Measurements from ENCODE around the gene ARSA.
"Not testable (repeated sequence)": the region's sequence is repeated elsewhere in the genome, so short reads cannot be mapped to it uniquely, and the experiment has no call there.

ARSA gene

DNA sequence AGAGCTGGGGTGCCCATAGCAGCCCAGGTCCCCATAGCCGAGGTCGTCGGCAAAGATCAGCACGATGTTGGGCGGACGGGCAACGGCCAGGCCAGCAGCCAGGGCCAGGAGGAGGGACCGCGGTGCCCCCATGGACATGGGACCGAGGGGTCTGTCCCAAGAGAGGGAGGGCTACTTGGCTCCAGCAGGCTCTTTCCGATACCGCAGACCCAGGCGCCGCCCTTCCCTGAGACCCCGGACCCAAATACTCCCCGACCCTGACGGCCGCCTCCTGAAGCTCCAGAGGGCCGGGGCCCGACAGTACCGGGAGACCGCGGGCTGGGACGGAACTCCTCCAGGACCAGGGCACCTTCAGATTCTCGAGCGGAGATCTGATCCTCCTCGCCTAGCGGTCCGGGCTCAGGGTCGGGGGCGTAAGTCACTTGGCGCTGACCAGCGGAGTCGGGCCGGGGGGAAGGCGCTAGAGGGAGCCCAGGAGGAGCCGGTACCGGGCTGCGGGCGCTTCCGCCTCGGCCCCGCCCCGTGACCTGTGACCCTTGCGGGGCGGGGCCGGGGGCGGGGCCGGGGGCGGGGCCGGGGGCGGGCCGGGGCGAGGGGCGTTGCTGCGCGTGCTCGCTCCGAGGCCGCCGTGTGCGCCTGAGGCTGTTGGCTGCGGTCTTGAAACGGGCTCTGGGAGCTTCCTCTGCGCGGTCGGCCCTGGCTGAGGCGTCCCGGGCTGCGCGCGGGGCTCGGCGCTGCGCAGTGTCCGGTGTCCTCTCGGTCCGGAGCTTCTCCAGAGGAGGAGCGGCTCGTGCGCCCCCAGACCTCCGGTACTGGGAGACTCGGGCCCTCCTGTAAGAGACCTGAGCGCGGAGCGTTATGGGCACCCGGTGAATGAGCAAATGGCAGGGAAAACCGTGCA is at the start of gene ARSA:
TSS of gene ARSA (minus strand) at position 511 of the 901 bp plus-strand sequence. CDS start at position 138, 373 bp downstream.
- DNase-seq (ENCODE audit: low spot score), result peak; percentile 74

DNA sequence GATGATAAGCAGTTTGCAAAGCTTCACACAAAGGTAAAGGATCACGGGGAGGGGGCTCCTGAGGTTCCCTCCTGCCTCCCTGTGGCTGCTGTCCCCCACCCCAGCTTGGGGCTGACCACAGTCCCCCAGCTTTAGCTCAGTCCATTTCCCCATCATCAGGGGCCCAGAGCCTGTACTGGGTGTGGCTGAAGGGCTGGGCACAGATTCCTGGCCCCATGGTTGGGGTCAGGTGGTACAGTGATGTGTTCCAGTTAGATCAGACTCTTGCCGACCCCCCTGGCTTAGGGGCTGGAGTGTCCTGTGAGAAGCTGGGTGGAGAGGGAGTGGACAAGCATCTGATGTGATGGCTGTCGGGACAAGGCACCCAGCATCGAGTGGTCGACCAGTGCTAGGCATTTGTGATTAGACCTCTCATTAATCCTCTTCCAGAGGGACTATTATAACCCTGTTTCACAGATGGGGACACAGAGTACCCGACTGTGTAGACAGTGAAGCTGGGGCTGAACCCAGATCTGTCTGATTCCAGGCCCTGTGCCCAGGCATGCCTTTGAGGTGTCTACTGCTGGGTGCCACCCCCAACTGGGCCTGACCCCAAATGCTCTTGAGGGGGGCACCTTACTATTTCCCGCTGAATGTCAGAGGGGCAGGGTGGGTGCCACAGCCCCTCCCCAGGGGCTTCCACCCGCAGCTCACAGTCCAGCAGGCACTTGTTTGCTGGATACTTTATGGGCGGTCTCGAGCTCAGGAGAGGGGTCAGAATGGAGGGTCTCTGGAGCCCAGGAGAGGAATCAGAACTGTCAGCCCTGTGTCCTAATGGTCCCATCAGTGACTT is 48.9 kb upstream of the ARSA start:
- DNase-seq (ENCODE audit: low spot score), result no peak

DNA sequence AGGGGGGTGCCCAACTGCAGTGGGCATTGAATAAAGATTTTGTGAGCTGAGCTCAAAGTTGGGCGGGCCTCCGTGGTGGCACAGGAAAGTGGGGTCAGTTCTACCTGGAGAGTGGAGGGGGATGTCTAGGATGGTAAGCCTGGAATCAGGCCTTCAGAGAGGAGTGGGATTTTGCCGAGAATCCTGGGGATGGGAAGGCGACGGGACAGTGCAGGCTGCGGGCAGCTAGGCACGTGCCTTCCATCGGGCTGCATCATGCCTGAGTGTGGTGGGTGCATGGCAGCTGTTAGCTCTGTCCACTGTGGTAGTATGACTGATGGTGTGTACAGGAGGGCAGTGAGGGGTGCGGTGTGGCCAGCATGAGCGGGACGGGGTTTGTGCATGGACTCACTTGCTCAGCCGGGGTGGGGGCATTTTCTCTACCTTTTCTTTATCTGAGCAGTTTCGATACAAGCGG is 48.3 kb upstream of the ARSA start:
- no peak for DNase-seq (ENCODE audit: low spot score)

DNA sequence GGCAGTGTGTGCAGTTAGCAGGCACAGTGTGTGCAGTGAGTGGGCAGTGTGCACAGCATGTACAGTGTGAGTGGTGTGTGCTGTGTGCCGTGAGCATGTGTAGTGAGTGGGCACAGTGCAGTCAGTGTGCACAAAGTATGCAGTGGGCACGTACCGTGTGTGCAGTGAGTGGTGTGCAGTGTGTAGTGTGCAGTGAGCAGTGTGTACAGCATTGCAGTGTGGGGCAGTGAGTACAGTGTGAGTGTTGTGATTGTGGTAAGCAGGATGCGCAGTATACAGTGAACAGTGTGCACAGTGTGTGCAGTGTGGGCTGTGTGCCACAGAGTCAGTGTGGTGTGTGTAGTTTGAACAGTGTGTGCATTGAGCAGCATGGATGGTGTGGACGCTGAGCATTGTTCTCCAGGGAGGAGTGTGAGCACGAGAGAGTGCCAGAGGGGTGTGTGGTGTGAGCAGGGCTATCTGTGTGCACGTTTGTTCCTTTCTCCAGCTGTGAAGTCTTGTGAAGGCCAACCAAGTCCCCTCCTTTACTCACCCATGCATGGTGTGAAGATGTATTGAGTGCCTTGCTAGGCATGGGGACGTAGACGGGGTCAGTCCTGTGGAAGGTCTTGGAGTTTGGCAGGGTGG is 47.7 kb upstream of the ARSA start:
- DNase-seq (ENCODE audit: low spot score), result no peak

DNA sequence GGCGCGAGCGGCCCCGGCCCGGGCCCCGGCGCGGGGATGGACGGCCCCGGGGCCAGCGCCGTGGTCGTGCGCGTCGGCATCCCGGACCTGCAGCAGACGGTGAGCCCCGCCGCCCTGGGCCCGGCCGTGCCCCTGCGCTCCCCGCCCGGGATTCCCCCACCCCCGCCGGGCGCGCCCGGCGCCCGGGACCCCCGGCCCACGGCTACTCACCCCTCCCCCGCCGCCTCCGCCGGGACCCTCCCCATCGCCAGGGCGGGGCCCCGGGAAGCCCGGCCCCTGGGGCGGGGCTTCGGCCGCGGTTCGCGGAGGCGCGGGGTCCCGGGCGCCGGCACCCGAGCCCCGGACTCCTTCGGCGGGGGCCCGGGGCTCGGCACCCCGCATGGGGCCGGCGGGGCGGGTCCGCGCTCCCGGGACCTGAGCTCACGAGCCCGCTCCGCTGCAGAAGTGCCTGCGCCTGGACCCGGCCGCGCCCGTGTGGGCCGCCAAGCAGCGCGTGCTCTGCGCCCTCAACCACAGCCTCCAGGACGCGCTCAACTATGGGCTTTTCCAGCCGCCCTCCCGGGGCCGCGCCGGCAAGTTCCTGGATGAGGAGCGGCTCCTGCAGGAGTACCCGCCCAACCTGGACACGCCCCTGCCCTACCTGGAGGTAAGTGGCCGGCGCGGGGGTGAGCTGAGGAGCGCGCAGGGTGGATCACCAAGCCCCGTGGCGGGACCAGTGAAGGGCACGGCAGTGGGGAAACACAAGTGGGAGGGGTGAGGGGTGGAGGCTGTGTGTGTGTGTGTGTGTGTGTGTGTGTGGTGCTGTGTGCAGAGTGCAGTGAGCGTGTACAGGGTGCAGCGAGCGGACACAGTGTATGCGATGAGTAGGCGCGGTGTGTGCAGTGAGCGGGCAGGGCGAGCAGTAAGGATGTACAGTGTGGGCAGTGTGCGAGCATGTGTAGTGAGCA is 46.9 kb upstream of the ARSA start:
- no peak for DNase-seq (ENCODE audit: low spot score)

DNA sequence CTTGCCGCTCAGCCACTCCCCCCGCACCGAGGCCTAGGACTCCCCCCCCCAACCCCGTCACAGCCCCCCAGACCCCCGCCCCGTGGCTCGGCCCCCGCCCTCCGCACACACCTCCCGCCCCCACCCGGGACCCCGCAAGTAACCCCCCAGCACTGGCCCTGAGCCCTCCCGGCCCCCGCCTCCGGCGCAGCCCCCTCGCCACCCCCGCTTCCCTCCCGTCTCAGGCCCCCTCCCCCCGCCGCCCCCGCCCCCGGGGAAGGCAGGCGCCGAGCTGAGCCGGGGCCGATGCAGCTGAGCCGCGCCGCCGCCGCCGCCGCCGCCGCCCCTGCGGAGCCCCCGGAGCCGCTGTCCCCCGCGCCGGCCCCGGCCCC is 46.2 kb upstream of the ARSA start:
- no peak for DNase-seq (ENCODE audit: low spot score)

DNA sequence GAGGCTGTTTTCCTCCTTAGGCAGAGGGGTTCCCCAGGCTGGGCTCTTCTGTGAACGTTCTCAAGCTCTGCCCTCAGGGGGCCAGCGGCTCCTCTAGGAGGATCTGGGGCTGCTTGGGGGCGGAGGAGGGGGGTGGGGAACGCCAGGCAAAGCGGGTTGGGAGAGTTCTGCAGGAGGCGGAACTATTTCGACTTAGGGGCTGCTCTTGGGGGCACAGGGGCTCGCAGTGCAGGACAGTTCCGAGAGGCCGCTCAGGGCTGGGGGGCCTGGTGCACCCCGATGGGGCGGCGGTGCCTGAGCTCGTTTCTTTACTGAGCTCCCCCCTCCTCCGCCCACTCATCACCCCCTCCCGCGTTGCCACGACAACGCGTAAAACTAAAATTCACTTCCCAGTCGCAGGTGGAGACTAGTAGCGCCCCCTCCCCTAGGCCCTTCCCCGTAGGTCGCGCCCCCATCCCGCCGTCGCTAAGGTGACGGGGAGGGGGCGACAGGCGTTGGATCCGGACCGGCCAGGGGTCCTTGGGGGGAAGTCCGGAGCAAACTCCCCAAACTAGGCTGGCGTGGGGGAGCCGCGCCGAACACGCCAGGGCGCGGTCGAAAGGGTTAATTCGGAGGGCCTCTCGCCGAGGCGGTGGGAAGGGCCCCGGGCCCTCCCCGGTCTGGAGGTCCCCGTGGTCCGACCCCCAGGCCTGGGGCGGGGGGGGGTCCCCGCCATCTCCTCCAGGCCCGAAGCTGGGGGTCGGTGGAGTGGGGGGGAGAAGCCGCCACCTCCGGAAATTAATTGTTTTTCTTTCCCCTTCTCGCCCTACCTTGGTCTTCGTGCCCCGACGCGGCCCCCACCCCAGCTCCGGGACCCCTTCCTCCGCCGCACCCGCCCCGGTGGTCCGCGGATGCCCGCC is 45.5 kb upstream of the ARSA start:
- no peak for DNase-seq (ENCODE audit: low spot score)

DNA sequence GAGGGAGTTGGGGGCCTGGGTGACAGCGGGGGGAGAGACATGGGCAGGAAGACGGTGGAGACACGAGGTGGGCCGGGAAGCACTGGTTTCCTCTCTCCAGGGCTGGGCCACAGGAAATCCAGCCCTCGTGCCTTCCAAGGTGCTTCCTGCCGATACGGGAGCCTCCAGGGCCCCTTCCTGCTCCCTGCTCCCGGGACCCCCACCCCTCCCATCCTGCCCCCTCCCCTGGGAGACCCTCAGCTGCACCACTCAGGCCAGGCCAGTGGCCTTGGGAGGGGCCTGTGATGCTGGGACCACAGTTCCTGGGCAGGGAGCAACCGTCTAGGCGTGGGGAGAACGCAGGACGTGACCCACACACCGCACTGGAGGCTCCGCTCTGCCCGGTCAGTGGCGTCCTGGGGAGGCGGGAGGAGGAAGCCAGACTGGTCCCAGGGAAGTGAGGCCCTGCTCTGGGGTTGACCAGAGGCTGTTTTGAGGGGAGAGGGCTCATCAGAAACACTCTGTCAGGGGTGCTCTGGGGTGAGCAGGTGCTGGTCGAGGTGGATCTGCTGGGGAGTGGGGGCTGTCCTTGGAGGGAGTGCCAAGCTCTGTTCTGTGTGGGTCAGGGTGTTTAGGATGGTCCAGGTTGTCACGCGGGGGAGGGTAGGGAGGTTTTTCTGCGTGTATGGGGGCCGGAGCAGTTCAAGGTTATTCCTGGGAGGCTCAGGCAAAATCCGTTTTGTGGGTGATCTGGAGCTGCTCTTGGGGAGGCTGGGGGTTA is 44.7 kb upstream of the ARSA start, which contains the start of gene SHANK3:
TSS of gene SHANK3 (plus strand) at position 353 of the 760 bp plus-strand sequence.
- no peak for DNase-seq (ENCODE audit: low spot score)

DNA sequence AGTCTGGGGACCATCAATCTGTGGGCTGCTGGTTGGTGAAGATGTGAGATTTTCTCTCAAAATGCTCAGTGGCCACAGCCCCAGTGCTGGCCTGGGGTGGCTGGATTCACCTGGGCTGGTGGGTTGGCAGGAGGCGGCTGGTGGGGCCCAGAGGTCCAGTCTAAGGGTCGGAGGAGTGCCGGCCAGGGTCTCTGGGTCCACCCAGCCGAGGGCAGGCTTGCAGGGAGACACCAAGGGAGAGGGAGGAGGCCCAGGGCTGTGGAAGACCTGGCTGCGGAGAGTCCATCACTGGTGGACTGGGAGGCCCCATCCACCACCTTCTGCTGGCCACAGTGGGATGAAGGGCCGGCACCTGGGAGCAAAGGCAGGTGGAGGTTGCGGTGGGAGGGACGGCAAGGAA is 44.1 kb upstream of the ARSA start:
- DNase-seq (ENCODE audit: low spot score), result no peak

DNA sequence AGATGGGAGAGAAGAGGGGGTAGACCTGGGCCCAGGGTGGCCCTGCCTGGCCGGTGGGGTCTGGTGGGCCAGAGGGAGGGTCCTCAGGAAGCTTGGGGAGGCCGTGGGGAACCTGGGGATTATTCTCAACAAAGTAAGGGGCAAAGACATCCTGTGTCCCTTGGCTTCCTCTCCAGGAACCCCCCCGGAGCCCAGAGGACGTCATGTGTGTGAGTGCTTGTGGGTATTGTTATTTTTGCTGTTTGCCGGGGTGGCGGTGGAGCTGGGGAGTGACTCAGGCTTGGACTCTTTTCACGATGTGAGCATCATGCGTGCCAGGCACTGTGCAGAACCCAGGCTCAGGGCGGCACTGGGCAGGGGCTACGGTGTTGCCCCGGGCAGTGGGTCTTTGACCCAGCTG is 43.7 kb upstream of the ARSA start:
- no peak for DNase-seq (ENCODE audit: low spot score)

DNA sequence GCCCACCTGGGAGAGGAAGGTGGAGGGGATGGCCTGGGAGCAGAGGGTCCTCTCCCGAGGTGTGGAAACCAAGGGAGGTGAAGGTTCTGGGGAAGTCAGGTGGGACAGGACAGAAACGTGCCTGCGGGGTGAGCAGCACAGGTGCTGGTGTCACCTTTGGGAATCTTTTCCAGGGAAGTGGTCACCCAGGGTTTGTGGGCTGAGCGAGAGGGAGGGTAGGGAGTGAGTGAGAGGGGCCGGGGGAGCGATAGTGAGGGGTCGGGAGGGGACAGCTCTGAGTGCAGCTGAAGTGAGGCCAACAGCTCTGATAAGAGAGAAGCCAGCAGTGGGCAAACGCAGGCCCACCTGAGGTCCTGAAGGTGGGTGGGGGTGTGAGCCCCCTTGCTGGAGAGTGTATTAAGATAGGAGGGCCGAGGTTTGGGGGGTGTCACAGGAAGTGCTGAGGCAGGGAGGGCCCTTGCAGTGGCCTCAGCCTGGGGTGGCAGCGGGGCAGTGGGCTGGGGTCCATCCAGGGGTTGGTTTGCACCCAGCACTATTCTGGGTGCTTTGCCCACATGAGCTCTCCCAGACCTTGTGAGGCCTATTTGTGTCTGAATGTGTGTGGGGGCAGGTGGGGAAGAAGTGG is 43.1 kb upstream of the ARSA start:
- no peak for DNase-seq (ENCODE audit: low spot score)

DNA sequence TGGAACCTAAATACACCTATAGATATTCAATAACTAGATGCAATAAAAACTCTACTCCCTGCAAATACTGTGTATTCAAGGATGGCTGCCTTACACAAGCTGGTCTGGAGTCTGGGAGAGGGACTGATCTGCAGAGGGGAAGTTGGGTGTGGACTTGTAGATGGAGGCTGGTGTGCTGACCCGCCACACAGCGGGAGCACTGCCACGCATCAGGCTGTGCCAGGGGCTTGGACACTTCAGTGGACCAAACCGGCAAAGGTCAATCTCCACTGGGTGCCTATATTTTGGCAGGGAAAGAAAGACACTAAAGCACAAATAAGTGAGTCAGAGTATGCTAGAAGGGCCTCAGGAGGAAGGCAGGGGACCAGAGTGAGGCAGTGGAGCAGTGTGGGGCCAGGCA is 42.6 kb upstream of the ARSA start:
- no peak for DNase-seq (ENCODE audit: low spot score)

DNA sequence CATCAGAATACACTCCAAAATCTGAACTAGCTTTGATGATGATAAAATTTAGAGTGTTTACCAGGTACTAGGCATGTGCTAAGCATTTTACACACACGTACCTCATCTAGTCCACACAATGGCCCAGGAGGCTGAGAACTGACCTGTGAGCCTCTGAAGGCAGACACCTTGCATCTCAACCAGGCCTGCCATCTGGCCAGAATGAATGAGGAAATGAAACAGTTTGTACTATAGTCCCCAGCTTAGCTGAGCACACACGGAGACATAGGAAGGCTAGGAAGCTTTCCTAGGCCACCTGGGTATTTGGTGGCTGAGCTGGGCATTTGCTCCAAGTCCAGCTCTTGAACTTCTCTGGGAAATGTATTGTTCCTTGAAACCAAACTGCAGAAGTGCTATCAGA is 37.8 kb upstream of the ARSA start:
- no peak for DNase-seq (ENCODE audit: low spot score)

DNA sequence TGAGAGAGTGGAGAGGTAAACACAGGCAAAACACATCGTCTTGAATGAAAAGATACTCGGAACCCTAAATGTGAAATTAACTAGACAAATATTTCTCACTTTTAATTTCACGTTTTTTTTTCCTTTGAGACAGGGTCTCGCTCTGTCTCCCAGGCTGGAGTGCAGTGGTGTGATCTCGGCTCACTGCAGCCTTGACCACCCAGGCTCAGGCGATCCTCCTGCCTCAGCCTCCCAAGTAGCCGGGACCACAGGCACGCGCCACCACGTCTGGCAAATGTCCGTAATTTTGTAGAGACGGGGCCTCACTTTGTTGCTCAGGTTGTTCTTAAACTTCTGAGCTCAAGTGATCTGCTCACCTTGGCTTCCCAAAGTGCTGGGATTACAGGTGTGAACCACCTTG is 37.3 kb upstream of the ARSA start:
- no peak for DNase-seq (ENCODE audit: low spot score)

DNA sequence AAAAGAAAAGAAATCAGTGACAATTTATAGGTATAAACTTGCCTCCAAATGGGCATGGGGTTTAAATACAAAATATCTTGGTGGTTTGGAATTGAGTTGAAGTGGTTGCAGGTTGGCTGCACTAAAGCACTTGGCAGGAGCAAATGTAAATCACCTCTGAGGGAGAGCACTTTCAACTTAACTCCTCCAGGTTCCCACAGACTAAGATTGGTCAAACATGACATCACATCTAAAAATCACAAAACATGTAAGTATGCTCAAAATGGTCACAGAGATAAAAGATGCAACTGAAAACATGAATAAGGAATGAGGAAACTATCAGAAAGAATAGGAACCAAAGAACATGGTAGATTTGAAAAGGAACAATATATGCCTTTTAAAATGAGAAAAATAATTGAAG is 32.4 kb upstream of the ARSA start:
- no peak for DNase-seq (ENCODE audit: low spot score)

DNA sequence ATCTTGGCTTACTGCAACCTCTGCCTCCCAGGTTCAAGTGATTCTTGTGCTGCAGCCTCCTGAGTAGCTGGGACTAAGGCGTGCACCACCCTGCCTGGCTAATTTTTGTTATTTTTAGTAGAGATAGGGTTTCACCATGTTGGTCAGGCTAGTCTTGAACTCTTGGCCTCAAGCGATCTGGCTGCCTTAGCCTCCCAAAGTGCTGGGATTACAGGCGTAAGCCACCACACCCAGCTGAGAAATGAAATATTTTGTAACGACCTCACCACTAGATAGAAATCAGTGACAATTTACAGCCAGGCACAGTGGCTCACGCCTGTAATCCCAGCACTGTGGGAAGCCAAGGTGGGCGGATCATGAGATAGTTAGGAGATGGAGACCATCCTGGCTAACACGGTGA is 31.8 kb upstream of the ARSA start:
- DNase-seq (ENCODE audit: low spot score), result not testable (repeated sequence)

DNA sequence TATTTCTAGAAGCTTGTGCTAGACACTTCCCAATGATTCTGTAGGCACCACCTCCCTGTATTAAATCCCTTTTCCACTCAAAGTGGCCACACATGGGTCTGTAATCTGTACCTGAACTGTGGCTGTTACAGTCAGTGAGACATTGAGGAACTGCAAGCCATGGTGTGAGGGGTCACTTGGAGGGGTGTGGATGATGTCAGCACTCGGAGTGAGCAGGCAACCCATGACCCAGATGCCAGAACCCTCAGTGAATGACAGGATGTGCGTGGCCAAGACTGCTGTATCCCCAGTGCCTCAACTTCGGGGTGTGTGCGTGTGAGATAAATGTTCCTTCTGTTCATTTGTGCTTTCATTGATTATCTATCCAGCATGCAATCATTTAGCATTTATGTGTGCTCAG is 30.0 kb upstream of the ARSA start:
- no peak for DNase-seq (ENCODE audit: low spot score)

DNA sequence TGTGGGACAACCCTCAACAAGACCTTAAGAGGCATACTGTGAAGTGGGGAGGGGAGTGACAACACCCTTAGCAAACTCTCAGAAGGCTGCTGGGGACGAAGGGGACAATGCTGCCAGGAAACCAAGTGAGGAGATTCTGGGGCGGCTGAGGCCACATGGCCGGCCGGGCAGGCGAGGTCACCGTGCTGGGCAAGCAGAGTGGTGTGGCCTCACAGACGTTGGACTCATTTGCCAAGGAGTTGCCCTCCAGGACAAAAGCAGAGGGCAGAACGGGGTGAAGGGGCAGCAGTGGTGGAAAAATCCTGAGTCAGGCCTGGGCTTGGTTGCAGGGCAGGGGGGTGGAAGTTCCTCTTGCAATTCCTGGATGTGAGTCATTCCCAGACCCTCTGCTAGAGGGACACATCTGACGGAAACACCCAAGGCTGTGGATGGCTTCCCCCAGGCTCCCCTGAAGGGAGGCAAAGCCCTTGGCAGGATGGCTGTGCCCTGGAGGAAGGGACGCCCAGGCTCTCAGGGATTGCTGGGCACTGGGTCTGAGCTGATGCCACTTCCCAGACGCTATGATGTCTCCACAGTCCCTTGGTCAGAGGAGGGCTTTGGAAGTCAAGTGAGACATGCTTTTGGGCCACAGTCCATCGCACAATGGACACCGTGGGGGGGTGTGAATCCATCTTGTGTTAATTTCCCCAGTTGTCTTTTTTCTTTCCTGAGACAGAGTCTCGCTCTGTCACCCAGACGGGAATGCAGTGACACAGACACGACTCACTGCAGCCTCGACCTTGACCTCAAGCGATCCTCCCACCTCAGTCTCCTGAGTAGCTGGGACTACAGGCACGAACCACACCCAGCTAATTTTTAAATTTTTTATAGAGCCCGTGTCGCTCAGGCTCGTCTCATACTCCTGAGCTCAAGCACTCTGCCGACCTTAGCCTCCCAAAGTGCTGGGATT is 28.4 kb upstream of the ARSA start:
- no peak for DNase-seq (ENCODE audit: low spot score)
